HFFc6 (cell line): ENCODE measurements around the gene DENND5A. TPM values are rescaled to one million over a fixed set of nuclear protein-coding genes. Genes with fewer than 3 reads are reported as not detected.

ENCODE experiments used
- DNase-seq: peaks from one replicate; pipeline ENCODE4 v3.0.0-alpha.2; 2018
- H3K27ac Mint-ChIP-seq: 2 replicates; pipeline ENCODE4 v1.8.0; 2020; ENCODE audit warnings: mild to moderate bottlenecking, mixed read lengths
- H3K27me3 Mint-ChIP-seq: 2 replicates; pipeline ENCODE4 v1.8.0; 2021; ENCODE audit warnings: mild to moderate bottlenecking, moderate library complexity, mixed read lengths; ENCODE audit not compliant: insufficient read depth
- H3K36me3 Mint-ChIP-seq: 2 replicates; pipeline ENCODE4 v1.8.0; 2021; ENCODE audit warnings: low read depth, mixed read lengths
- H3K4me1 Mint-ChIP-seq: 2 replicates; pipeline ENCODE4 v1.8.0; 2020; ENCODE audit warnings: low read depth, mixed read lengths
- H3K4me3 Mint-ChIP-seq: 2 replicates; pipeline ENCODE4 v1.8.0; 2020; ENCODE audit warnings: mild to moderate bottlenecking, moderate library complexity, mixed read lengths
- H3K9me3 Mint-ChIP-seq: 2 replicates; pipeline ENCODE4 v1.8.0; 2020; ENCODE audit warnings: mild to moderate bottlenecking, mixed read lengths
- CTCF ChIP-seq: fragments of 200-600 bp; sonication (generic); IDR thresholded peaks from 2 replicates; pipeline ENCODE4 v1.5.0; 2021; ENCODE audit warnings: antibody characterized with exemption, mild to moderate bottlenecking
- total RNA-seq, 6 experiments: library from RNA; stranded (reverse); fragmentation: NEBNext Ultra II Directional; extraction: Animal tissue kit (Norgen Biotek cat#: 25700); gene quantifications; 2 replicates in 1 of 6; 3 replicates in 5 of 6; pipeline ENCODE4 v1.2.3, GENCODE V29; 2021

The DENND5A gene
- total RNA-seq, 6 experiments from 2014 or later = 82.0 to 106 (median 92.8) TPM

GRCh38 chr11:9178716-9179115, 86.4 kb downstream of the DENND5A start:
- TF ChIP-seq CTCF = no peak
- Mint-ChIP-seq H3K9me3 (no peaks in the 10 kb centered on the region), H3K4me3 (no peak overlapping the region), H3K27me3 (no peaks in the 10 kb centered on the region; the same call in 1 of the 2 replicates), H3K4me1 (peaks cover 58% of the 10 kb centered on the region), H3K36me3 (peaks cover 52% of the 10 kb centered on the region), H3K27ac (no peak overlapping the region)
- no peak for DNase-seq

GRCh38 chr11:9177438-9178091, 87.6 kb downstream of the DENND5A start:
- no peak for TF ChIP-seq CTCF
- no peak overlapping the region for H3K4me3 Mint-ChIP-seq
- H3K36me3 Mint-ChIP-seq = peaks cover 58% of the 10 kb centered on the region

GRCh38 chr11:9176550-9176949, 88.6 kb downstream of the DENND5A start:
- peaks cover 52% of the 10 kb centered on the region for H3K4me1 Mint-ChIP-seq
- DNase-seq = no peak
- H3K27ac Mint-ChIP-seq = peak overlapping the region; percentile 53
- TF ChIP-seq CTCF = no peak
- no peaks in the 10 kb centered on the region; the same call in 1 of the 2 replicates for H3K27me3 Mint-ChIP-seq
- peak overlapping the region; percentile 17; the same call in 1 of the 2 replicates for H3K4me3 Mint-ChIP-seq
- no peaks in the 10 kb centered on the region for H3K9me3 Mint-ChIP-seq
- H3K36me3 Mint-ChIP-seq = peaks cover 58% of the 10 kb centered on the region

More at GRCh38 chr11:9177438-9178091, 87.6 kb downstream of the DENND5A start:
- H3K27me3 Mint-ChIP-seq = no peaks in the 10 kb centered on the region; the same call in 1 of the 2 replicates
- peaks cover 55% of the 10 kb centered on the region for H3K4me1 Mint-ChIP-seq
- H3K27ac Mint-ChIP-seq = peak overlapping the region; percentile 53; the same call in 1 of the 2 replicates
- no peaks in the 10 kb centered on the region for H3K9me3 Mint-ChIP-seq
- DNase-seq = no peak

- H3K36me3 Mint-ChIP-seq = peaks cover 57% of the 10 kb centered on the region
- no peak overlapping the region for H3K4me3 Mint-ChIP-seq
- no peaks in the 10 kb centered on the region; the same call in 1 of the 2 replicates for H3K27me3 Mint-ChIP-seq
- peak overlapping the region; percentile 53 for H3K27ac Mint-ChIP-seq
- TF ChIP-seq CTCF = no peak
- DNase-seq = peak; percentile 32
- no peaks in the 10 kb centered on the region for H3K9me3 Mint-ChIP-seq
- peaks cover 52% of the 10 kb centered on the region for H3K4me1 Mint-ChIP-seq
Measured at GRCh38 chr11:9176136-9176535, 89.0 kb downstream of the DENND5A start.

GRCh38 chr11:9172389-9172788, 92.8 kb downstream of the DENND5A start:
- Mint-ChIP-seq H3K36me3 (peaks cover 40% of the 10 kb centered on the region), H3K9me3 (no peaks in the 10 kb centered on the region), H3K4me3 (no peak overlapping the region), H3K27me3 (no peaks in the 10 kb centered on the region; the same call in 1 of the 2 replicates), H3K27ac (no peak overlapping the region), H3K4me1 (peaks cover 64% of the 10 kb centered on the region)
- DNase-seq = no peak
- no peak for TF ChIP-seq CTCF
